Islet precursor cell (in vitro differentiated cells): ENCODE measurements around the gene TENM3.
A peak's percentile ranks its signal among the peaks of the same experiment; 100 is the strongest.

ENCODE experiments used
- DNase-seq: peaks from one replicate; pipeline ENCODE4 v3.0.0-alpha.2; 2018

The TENM3 gene

DNA sequence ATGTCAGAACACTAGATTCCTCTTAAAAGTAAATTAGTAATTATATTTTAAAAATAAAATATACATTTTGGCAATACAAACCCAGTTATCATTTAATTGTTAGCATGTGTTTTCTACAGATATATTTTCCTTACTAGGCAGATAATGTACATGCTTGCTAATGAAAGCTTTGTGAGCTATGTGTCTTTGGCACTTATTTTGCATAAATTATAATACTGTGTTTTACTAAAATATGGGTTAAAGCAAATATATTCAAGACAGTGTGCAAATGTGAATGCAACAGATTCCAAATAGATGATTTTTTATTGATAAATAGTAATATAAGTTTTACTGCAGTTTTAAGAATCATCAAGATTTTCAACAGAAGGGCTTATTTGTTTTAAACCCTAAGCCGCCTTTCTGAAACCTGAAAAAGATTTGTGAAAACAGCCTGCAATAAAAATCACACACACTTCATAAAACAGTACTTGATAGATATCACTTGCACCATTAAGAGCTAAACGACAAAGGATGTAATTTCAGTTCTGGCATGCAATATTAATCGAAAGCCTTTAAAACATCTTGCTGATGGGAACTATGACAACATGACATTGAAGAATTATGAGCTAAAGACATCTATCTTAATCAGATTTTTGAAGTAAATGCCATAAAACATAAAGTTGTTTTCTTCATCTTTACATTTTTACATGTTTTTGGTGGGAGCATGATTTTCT, 340.7 kb downstream of the TENM3 start:
- no peak for DNase-seq

DNA sequence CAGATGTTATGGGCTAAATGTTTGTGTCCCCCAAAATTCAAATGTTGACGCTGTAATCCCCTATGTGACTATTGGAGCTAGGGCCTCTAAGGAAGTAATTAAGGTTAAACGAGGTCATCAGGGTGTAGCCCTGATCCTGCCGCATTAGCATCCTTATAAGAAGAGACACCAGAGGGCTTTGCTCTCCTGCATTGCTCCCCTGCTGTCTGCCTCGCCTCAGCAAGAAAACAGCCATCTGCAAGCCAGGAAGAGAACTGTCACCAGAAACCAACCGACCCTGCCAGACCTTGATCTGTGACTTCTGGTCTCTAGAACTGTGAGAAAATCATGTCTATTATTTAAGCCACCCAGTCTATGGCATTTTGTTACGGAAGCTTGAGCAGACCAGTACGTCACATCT, 342.1 kb downstream of the TENM3 start:
- no peak for DNase-seq

DNA sequence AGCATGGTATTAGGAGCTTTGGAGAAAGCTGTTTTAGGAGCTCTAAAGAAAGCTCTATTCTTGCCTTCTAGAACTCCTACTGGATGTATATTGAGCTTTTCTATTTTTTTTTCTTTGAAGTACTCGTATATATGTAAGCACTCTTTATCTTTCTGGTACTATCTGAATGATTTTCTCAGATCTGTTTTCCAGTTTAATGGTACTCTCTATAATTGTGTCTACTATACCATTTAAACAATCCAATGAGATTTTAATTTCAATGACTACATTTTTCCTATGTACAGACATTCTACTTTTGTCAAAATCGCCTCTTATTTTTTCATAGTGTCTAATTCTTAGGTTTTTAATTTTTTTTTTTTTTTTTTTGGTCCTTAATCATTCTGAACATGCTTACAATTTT, 345.9 kb downstream of the TENM3 start:
- no peak for DNase-seq

DNA sequence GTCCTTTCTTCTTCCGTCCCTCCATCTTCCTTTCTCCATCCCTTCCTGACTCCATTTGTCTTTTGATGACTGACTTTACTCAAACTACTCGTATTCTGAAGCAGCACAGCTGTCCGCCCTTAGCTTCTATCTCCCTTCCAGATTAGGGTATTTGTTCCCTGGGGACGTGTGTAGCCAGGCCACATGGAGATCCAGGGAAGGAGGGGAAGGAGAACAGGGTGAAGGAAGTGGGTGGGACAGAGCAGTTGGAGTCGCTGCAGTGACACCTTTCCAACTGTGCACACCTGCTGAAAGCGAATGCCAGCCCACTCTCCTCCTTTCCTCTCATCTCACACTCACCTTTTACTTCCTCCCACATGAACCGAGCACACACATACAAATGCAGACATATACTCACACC, 350.2 kb downstream of the TENM3 start:
- DNase-seq, result no peak

DNA sequence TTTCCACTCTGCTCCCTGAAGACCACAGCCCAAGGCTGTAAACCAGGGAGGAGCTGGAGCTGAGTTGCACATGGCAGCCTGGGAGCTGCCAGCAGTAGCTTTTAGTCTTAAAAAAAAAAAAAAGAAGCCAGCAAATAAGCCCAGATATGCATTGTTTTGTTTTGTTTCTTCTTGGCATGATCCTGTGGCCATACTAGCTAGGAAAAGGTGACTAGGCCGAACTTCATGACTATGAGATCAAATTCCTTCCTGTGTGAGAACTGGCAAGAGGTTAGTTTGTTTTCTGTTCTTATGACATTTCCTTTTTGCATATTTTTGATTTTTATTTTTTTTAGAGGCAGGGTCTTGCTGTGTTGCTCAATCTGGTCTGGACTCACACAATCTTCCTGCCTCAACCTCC, 350.7 kb downstream of the TENM3 start:
- DNase-seq, result no peak

DNA sequence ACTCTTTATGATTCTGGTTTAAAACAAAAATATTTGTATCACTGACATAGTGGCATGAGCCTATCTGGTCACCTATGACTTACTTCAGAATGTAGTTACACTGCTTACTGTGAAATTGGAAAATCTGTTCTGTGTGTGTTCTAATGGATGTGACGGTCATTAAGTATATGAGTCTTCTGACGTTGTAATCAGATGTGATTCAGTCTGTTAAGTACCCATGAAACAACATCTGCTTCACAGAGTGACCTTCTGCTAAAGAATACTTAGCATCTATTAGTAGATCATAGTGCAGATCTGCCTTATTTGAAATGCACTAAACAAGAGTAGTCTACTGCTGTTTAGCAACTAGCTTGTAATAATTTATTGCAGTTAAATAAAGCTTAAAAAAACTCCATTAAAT, 356.9 kb downstream of the TENM3 start:
- no peak for DNase-seq

DNA sequence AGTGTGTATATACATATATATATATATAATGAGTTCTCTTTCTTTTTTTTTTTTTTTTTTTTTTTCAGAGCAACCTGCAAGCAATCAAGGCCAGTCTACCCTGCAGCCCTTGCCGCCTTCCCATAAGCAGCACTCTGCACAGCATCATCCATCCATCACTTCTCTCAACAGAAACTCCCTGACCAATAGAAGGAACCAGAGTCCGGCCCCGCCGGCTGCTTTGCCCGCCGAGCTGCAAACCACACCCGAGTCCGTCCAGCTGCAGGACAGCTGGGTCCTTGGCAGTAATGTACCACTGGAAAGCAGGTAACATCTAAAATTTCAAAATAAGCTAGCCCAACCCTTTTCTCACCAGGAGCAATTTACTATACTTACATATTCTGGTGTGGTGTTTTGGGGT, 357.7 kb downstream of the TENM3 start:
- no peak for DNase-seq

DNA sequence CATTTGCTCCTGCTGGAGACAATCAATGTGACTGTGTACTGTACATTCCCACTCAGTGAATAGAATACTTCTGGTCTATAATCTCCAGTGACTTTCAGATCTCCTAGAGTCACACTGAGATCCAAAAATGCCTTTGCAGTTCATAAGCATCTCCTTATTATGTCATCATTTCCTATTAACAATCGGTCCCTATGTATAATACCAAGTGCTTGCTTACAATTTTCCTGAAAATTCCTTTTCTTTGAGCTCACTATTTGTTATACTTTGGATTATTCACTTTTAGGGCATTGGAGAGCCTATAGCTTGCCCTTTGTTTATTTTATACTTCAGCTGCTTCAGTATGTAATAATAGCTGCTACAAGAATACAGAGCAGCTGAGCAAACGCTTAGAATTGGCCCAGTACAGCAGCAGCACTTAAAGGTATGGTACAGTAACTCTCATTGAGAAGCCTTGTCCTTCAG, 361.0 kb downstream of the TENM3 start:
- DNase-seq, result no peak

DNA sequence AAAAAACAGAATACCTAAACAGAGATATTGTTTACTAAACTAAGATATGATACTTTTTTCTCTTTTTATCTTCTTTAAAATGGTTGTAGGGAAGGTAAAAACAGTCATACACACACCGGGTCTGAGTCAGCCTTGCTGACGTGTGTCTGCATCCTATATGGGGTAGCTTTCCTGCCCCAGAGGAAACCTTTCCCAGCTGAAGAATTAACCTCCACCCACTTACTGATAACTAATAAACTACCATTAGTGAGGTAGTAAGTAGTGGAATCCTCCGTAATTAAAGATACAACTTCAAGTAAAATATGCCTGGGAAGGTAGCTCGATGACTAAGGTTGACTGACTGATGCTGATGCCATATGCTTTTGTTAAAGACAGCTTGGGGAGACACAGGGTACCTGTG, 361.8 kb downstream of the TENM3 start:
- no peak for DNase-seq

DNA sequence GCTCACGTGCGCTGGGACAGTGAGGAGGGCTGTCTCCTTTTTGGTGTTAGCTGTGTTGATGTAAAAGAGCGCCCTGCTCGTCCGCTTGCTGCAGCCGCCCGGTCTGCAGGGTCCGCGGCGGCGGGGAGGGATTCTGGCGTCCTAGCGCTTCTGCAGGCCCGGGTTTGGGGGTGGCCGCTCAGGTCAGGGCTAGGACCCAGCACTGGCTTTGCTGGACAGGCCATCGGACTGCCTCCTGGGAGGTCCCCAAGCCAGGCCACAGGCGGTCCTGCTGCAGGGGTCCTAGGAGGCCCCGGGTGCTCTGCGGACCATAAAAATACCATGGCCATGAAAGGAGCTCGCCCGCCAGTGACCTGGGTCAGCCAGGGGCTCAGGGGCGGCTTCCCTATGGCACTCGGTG, 365.3 kb downstream of the TENM3 start:
- no peak for DNase-seq

DNA sequence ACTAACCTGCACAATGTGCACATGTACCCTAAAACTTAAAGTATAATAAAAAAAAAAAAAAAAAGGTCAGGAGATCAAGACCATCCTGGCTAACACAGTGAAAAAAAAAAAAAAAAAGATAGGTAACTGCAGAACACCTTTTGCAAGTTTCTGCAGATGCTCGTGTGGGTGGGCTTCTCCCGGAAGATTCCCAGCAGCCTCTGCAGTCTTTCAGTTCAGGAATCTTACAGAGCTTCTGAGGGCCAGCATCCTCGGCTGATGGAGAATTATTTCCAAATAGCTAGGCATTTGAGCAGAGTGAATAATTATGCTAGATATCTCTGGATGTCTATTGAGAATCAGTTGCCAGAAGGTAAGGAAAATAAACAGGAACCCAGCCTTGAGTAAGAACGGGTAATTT, 373.3 kb downstream of the TENM3 start:
- no peak for DNase-seq

DNA sequence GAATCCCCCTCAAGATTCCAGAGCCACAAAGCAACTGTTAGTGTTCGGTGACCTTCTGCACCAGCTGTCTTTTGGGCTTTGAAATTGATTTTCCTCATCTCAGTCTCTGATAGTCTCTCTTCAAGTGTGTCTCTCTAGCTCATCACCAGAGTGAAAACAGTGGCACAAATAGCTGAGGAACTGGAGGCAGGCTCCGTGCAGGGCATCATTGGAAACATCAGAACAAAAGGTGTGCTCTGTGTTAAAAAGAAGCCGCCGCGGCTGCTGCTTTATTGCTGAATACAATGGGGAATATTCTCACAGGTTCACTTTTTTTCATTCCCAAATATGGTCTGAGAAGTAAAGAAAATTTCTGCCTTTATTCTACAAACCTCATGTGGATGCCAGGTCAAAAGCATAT, 376.5 kb downstream of the TENM3 start:
- DNase-seq, result no peak

DNA sequence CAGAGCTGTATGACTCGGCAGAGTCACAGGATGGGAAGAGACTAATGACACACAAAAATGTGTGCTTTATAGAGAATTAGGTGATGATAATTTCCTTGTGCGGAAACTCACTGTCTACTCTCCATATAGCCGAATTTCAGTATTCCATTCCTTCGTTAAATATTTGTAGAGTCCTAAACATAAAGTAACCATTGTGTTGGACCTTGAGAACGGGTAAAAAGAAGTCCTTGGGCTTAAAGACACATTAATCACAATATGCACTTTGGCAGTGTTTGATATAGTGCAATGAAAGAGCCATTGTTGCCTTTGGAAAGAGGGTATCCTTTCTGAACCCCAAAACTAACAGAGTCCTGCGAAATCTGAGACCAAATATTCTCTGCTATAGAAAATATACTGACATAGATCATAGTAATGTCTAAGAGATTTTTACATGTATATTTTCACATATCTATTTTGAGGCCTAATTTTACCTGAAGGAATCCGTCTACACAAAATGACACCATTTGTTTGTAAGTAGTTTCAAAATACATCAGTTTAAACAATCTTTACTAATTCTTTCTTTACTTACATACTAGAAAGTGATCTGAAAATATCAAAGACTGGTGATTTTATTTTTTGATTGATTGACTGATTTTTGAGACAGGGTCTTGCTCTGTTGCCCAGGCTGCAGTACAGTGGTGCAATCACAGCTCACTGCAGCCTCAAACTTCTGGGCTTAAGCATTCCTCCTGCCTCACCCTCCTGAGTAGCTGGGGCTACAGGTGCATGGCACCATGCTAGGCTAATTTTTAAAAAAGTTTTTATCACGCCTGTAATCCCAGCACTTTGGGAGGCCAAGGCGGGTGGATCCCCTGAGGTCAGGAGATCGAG, 377.1 kb downstream of the TENM3 start:
- DNase-seq, result no peak

DNA sequence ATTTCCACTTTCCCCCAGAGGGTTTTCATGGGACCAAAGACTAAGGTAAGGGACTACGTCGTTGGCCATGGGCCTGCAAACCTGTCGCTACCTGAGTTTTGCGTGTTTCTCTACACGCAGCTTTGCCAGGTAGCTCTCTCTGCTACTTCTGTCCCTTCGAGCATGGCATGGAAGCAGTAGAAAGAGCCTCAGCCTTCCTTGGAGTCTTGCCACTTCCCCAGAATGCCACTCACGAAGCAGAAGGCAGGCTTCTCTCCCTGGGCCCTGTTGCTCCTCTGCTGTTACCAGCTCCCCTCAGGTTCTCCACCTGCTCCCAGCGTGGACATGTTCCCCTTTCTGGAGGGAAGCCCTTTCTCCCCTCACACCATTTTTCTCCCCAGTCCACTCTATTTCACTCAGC, 381.1 kb downstream of the TENM3 start:
- no peak for DNase-seq

DNA sequence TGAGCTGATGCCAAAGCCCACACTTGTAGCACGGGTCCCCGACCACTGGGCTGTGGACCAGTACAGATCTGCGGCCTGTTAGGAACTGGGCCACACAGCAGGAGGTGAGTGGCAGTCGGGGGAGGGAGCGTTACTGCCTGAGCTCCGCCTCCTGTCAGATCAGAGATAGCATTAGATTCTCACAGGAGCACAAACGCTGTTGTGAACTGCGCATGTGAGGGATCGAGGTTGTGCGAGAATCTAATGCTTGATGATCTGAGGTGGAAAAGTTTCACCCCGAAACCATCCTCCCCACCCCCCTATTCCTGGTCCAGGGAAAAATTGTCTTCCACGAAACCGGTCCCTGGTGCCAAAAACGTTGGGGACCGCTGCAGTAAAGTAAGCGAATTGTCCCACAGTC, 382.0 kb downstream of the TENM3 start:
- no peak for DNase-seq

DNA sequence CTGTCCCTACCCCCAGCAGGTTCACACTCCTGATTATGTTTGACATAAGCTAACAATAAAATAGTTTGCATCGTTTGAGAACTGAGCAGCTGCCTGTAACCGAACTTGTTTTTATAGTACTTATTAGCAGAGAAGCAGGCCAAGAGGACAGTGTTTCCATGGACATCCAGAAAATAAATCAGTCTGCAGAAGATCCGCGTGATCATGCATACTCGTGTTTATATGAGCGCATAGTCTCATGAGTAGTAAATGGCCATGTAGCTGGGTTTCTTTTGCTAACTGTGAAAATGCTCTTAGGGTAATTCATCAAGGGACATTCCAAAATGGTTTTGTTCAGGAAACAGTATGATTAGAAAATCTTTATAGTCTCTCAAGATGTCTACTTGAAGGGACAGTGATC, 384.8 kb downstream of the TENM3 start:
- no peak for DNase-seq

DNA sequence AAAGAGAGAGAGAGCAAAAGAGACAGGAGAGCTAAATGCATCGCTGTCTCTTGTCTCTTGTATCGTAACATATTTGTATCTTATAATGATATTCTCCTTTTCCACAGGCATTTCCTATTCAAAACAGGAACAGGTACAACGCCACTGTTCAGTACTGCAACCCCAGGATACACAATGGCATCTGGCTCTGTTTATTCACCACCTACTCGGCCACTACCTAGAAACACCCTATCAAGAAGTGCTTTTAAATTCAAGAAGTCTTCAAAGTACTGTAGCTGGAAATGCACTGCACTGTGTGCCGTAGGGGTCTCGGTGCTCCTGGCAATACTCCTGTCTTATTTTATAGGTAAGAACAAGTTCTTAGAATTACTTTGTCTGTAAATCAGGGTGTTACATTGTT, 385.3 kb downstream of the TENM3 start:
- DNase-seq, result no peak

DNA sequence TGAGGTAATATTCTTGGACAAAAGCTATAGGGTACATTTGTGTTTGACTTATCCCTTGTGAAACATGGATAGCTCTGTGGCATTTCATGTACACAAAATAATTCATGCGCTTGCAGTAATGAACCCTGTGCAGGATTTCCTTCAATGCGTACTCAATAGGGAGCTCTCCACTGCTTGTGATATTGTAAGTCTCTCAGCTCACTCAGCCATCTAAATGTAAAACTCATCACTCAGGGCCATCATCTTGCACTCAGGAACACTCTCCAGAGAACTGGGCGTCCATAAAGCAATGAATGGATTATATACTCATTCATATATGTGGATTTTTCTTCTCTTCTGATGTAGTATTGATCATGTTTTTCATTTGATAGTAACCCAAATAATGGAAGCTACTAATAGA, 385.9 kb downstream of the TENM3 start:
- DNase-seq, result no peak

DNA sequence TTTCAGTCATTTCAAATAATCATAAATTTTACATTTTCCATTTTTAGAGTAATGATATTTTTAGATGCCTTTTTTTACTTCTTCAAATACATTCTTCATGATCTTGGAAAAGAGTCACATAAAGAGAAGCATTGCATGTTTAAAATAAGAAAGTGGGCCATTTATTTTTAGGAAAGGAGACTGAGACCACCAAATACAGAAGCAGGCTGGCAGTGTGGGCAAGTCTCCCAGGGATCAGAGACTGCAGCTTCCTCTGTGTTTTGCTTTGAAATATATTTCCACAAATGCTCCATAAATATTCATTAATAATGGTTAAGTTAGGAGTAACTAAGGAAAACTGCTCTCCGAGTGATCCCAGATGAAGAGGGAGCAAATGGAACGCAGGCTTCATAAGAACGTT, 397.3 kb downstream of the TENM3 start:
- DNase-seq, result no peak

DNA sequence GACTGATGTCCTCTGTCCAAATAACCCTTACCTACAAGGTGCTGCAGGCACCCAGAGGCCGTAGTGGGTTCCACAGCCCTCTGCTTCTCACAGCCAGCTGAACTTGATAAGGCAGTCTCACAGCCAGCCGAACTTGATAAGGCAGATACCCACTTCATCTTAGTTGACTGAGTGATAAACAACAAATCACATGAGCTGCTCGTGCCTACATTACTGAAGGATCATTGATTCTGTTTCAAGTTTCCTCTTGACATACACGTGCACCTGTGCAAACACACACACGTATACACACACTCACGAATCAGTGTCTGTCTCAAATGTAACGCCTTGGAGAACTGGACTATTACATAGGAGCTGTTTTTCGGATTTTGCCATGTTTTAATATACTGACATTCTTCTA, 397.7 kb downstream of the TENM3 start:
- no peak for DNase-seq

DNA sequence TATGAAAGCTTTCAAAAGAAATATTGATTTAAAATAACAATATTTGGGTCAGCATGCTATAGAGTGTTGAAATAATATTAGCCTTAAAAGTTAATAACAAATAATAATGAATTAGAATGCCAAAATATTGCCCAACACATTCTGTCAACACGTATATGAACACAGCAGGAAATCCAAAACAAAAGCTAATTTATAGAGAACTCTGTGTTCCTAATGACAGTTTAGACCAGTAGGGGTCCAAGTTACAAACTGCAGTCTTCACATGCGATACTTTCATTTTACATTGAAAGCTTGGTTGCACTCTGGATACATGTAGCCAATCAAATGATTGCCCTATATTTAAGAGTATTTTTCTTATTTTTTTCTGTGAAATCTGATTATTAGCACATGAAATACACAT, 399.6 kb downstream of the TENM3 start:
- no peak for DNase-seq

DNA sequence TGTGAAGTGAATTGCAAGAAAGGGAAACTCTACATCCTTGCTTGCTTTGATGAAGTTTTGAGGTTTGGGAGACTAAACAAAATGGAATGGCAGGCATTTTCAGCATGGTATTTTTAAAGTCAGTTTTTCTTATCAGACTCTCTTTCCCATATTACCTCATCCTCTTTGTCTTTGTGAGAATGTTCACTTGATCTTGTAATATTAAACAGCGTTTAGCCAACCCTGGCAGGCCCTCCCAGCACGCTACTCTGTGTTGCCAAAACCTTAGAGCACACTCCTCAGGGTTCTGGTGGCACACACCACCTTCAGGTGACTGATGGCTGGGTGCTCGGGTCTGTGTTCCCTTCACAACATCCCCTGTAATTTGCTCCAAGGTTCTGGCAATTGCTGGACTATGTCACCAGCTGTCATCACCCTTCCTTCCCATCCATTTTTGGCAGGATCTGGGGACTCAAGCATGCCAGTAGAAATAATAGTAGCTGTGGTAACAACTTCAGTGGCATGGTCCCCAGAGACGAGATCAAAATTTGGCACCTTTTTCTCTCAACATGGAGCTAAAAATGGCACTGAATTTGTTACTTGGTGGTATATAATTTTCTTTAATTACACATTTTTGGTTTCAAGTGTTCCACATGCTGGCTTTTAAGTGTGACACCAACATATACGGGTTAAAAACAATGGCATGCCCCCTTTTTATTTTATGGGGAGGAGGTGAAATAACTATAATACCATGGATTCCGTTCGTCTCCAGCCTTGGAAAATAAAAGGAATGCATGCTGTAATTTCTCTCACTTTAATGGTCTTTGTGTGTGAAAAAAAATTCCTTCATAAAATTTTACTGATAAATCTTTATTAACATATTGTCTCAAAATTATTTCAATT, 400.8 kb downstream of the TENM3 start:
- DNase-seq, result peak; percentile 75

DNA sequence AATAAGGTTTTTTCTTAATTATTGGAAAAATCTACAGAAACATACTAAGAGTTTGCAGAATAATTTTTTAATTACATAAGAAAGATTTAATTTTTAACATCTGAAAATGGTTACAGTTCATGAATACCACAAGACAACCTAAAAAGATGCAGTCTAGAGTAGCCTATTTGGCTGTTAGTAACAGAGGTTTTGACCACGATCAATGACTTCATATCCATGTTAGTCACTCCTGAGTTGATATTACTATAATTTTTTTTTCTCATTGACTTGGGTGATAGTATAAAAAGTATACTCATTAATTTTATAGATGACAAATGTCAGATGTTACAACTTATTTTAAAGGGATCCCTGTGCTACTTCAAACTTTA, 401.5 kb downstream of the TENM3 start:
- DNase-seq, result no peak

DNA sequence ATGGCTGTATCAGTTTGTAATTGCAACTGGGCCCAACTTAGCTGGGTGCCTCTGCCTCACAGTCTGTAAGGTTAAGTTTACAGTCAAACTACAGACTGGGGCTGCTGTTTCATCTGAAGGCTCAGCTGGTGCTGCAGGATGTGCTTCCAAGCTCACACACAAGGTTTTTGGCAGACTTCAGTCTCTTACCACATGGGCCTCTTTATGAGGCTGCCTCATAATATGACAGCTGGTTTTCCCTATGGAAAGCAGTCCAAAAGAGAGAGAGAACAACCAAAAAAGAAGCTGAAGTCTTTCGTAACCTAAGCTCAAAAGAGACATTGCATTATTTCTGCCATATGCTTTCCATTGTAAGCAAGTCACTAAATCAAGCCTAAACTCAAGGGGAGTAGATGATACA, 402.3 kb downstream of the TENM3 start:
- no peak for DNase-seq
